ENCODE measurements around the gene ERBB4.

Gene ERBB4

GRCh38 chr2:212274215-212274614 lies 264.4 kb downstream of the ERBB4 start:
- H3F3A ChIP-seq (ENCODE audit: low read depth): no peaks in the 10 kb centered on the region
- H3K9ac ChIP-seq (ENCODE audit: low read depth, low read length, poor library complexity, severe bottlenecking): no peak overlapping the region
- no peaks in the 10 kb centered on the region for H4K20me1 ChIP-seq (ENCODE audit: insufficient read depth, low read length, poor library complexity, severe bottlenecking)
- H3K4me2 ChIP-seq (ENCODE audit: low read depth, low read length, poor library complexity, severe bottlenecking): no peak overlapping the region
- no peaks in the 10 kb centered on the region for H3K27me3 ChIP-seq (ENCODE audit: insufficient read depth, low read length, poor library complexity, severe bottlenecking)
- H3K79me2 ChIP-seq (ENCODE audit: insufficient read depth, low read length): no peaks in the 10 kb centered on the region
- no peaks in the 10 kb centered on the region for H3K9me3 ChIP-seq (ENCODE audit: insufficient read depth, low read depth, low read length)
- H2AFZ ChIP-seq (ENCODE audit: low read length): no peak overlapping the region
- peaks cover 34% of the 10 kb centered on the region for H3K4me1 ChIP-seq (ENCODE audit: insufficient read depth, low read length, poor library complexity, severe bottlenecking)
- H3K9me2 ChIP-seq (replicated peaks; ENCODE audit: low read depth, low read length): no peaks in the 10 kb centered on the region
- TF ChIP-seq EZH2phosphoT487 (IDR thresholded peaks at IDR 0.05; ENCODE audit: borderline replicate concordance) (no peak), CTCF (conservative IDR thresholded peaks at IDR 0.05; ENCODE audit: low read length) (no peak)
- H3K4me3 ChIP-seq (ENCODE audit: low read length, poor library complexity, severe bottlenecking): no peak overlapping the region
- no peaks in the 10 kb centered on the region for H3K36me3 ChIP-seq (ENCODE audit: insufficient read depth, low read length)

GRCh38 chr2:212271583-212271982 lies 267.0 kb downstream of the ERBB4 start:
- Histone ChIP-seq H3F3A (ENCODE audit: low read depth) (no peaks in the 10 kb centered on the region), H2AFZ (ENCODE audit: low read length) (no peak overlapping the region), H3K4me1 (ENCODE audit: insufficient read depth, low read length, poor library complexity, severe bottlenecking) (peaks cover 23% of the 10 kb centered on the region), H3K9me2 (replicated peaks; ENCODE audit: low read depth, low read length) (no peaks in the 10 kb centered on the region), H3K27me3 (ENCODE audit: insufficient read depth, low read length, poor library complexity, severe bottlenecking) (no peaks in the 10 kb centered on the region), H3K9me3 (ENCODE audit: insufficient read depth, low read depth, low read length) (no peaks in the 10 kb centered on the region), H3K9ac (ENCODE audit: low read depth, low read length, poor library complexity, severe bottlenecking) (no peak overlapping the region), H4K20me1 (ENCODE audit: insufficient read depth, low read length, poor library complexity, severe bottlenecking) (no peaks in the 10 kb centered on the region), H3K4me2 (ENCODE audit: low read depth, low read length, poor library complexity, severe bottlenecking) (no peak overlapping the region), H3K4me3 (ENCODE audit: low read length, poor library complexity, severe bottlenecking) (no peak overlapping the region), H3K36me3 (ENCODE audit: insufficient read depth, low read length) (no peaks in the 10 kb centered on the region), H3K79me2 (ENCODE audit: insufficient read depth, low read length) (no peaks in the 10 kb centered on the region)
- TF ChIP-seq CTCF (conservative IDR thresholded peaks at IDR 0.05; ENCODE audit: low read length): no peak
- TF ChIP-seq EZH2phosphoT487 (IDR thresholded peaks at IDR 0.05; ENCODE audit: borderline replicate concordance): no peak

GRCh38 chr2:212269005-212269404 lies 269.6 kb downstream of the ERBB4 start:
- Histone ChIP-seq H3K9ac (ENCODE audit: low read depth, low read length, poor library complexity, severe bottlenecking) (no peak overlapping the region), H3K27me3 (ENCODE audit: insufficient read depth, low read length, poor library complexity, severe bottlenecking) (no peaks in the 10 kb centered on the region)
- TF ChIP-seq EZH2phosphoT487 (IDR thresholded peaks at IDR 0.05; ENCODE audit: borderline replicate concordance): no peak
- no peak for TF ChIP-seq CTCF (conservative IDR thresholded peaks at IDR 0.05; ENCODE audit: low read length)

More at GRCh38 chr2:212269005-212269404, 269.6 kb downstream of the ERBB4 start:
- H3K9me2 ChIP-seq (replicated peaks; ENCODE audit: low read depth, low read length): no peaks in the 10 kb centered on the region
- no peaks in the 10 kb centered on the region for H3F3A ChIP-seq (ENCODE audit: low read depth)
- H3K9me3 ChIP-seq (ENCODE audit: insufficient read depth, low read depth, low read length): no peaks in the 10 kb centered on the region
- peaks cover 9% of the 10 kb centered on the region for H3K4me1 ChIP-seq (ENCODE audit: insufficient read depth, low read length, poor library complexity, severe bottlenecking)
- H3K4me2 ChIP-seq (ENCODE audit: low read depth, low read length, poor library complexity, severe bottlenecking): no peak overlapping the region
- H3K79me2 ChIP-seq (ENCODE audit: insufficient read depth, low read length): no peaks in the 10 kb centered on the region
- H4K20me1 ChIP-seq (ENCODE audit: insufficient read depth, low read length, poor library complexity, severe bottlenecking): no peaks in the 10 kb centered on the region
- no peaks in the 10 kb centered on the region for H3K36me3 ChIP-seq (ENCODE audit: insufficient read depth, low read length)
- no peak overlapping the region for H3K4me3 ChIP-seq (ENCODE audit: low read length, poor library complexity, severe bottlenecking)
- no peak overlapping the region for H2AFZ ChIP-seq (ENCODE audit: low read length)
